ENCODE measurements around the gene FNBP1. TPM values are rescaled to one million over a fixed set of nuclear protein-coding genes. Genes with fewer than 3 reads are reported as not detected.
"Not testable (repeated sequence)": the region's sequence is repeated elsewhere in the genome, so short reads cannot be mapped to it uniquely, and the experiment has no call there.

Gene FNBP1
- total RNA-seq, 1 donor from 2014 or later = 50.0 TPM

DNA sequence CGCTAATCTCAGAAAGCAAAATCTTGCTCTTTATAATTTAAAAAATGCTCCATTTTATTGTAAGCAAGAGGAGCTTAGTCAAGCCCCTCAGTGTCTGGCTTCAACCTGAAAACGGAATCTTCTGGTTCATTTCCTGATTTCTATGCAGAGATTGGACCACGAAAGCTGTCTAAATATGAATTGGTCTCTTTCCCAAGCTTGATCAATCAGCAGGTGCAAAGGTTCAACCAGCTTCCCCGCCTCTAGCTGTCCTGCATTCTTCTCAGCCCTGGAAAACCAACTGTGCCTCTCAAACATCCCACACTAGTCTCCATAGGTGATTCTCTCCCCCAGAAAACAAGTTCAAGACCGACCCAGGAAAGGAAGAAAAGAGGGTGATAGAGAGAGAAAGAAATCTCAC is 34.5 kb downstream of the FNBP1 start:
- no peak for DNase-seq
- H3K27me3 ChIP-seq = no peaks in the 10 kb centered on the region
- H3K27ac ChIP-seq = no peak overlapping the region
- TF ChIP-seq CTCF (IDR thresholded peaks at IDR 0.05) = no peak
- H3K4me1 ChIP-seq = no peaks in the 10 kb centered on the region
- intact Hi-C loops (cut with DNase I) = no loop called here
- no peak overlapping the region for H3K4me3 ChIP-seq
- no peaks in the 10 kb centered on the region for H3K36me3 ChIP-seq
- no peaks in the 10 kb centered on the region for H3K9me3 ChIP-seq
- no peak for ATAC-seq

DNA sequence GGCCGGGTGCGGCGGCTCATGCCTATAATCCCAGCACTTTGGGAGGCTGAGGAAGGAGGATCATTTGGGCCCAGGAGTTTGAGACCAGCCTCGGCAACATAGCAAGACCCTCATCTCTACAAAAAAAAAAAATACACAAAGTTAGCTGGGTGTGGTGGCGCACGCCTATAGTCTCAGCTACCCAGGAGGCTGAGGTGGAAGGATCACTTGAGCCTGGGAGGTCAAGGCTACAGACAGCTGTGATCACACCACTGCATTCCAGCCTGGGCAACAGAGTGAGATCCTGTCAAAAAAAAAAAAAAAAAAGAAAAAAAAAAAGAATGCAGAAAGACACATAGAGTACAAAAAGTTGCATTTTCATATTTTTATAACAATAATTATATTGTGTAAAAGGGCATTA is 36.0 kb downstream of the FNBP1 start:
- H3K36me3 ChIP-seq; DNase-seq; ATAC-seq; H3K27ac ChIP-seq; H3K4me3 ChIP-seq; H3K4me1 ChIP-seq; H3K9me3 ChIP-seq; H3K27me3 ChIP-seq; intact Hi-C loops (cut with DNase I): not testable (repeated sequence)

DNA sequence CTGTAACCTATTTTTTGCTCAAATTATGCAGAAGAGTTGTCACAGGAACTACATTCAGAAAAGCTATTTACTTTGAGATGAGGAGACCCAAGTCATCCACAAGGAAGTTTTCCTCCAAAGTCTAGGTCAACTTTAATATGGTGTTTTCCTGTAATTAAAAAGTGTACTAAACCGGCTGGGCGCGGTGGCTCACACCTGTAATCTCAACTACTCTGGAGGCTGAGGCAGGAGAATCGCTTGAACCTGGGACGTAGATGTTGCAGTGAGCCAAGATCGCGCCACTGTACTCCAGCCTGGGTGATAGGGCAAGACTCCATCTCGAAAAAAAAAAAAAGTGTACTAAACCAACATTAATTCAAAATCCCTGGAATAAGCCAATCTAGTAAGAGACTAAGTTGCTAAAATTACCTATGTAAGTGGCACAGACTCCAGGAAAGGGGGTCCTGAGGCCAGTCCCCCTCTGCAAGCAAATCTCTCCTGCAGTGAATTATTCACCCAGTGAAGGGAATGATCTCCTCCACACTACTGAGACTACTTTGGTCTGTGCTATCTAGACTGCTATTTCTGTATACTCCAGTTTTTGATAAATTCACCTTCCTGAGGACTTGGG is 38.9 kb downstream of the FNBP1 start:
- intact Hi-C loops (cut with DNase I) = no loop called here
- Histone ChIP-seq H3K9me3 (no peaks in the 10 kb centered on the region), H3K27ac (no peak overlapping the region), H3K27me3 (no peaks in the 10 kb centered on the region), H3K4me3 (no peak overlapping the region), H3K4me1 (peaks cover 3% of the 10 kb centered on the region), H3K36me3 (no peaks in the 10 kb centered on the region)
- DNase-seq (no peak), ATAC-seq (no peak)
- no peak for TF ChIP-seq CTCF (IDR thresholded peaks at IDR 0.05)

GRCh38 chr9:130002320-130002719 is 40.7 kb downstream of the FNBP1 start:
- intact Hi-C loops (cut with DNase I) = no loop called here
- no peak for TF ChIP-seq CTCF (IDR thresholded peaks at IDR 0.05)
- no peaks in the 10 kb centered on the region for H3K27me3 ChIP-seq
- H3K4me3 ChIP-seq = no peak overlapping the region
- H3K4me1 ChIP-seq = peaks cover 9% of the 10 kb centered on the region
- no peaks in the 10 kb centered on the region for H3K9me3 ChIP-seq
- DNase-seq (no peak), ATAC-seq (no peak)
- no peak overlapping the region for H3K27ac ChIP-seq
- no peaks in the 10 kb centered on the region for H3K36me3 ChIP-seq

GRCh38 chr9:130001190-130001589 is 41.8 kb downstream of the FNBP1 start:
- Histone ChIP-seq H3K4me3 (no peak overlapping the region), H3K27me3 (no peaks in the 10 kb centered on the region), H3K27ac (no peak overlapping the region), H3K36me3 (no peaks in the 10 kb centered on the region), H3K9me3 (no peaks in the 10 kb centered on the region), H3K4me1 (peaks cover 11% of the 10 kb centered on the region)
- no peak for TF ChIP-seq CTCF (IDR thresholded peaks at IDR 0.05)
- ATAC-seq (no peak), DNase-seq (no peak)
- intact Hi-C loops (cut with DNase I) = no loop called here

GRCh38 chr9:129999141-129999510 is 43.9 kb downstream of the FNBP1 start:
- no peak overlapping the region for H3K4me3 ChIP-seq
- H3K27me3 ChIP-seq = no peaks in the 10 kb centered on the region
- no peaks in the 10 kb centered on the region for H3K36me3 ChIP-seq
- no peaks in the 10 kb centered on the region for H3K9me3 ChIP-seq
- no peak for DNase-seq
- no peak for ATAC-seq
- peaks cover 24% of the 10 kb centered on the region for H3K4me1 ChIP-seq
- TF ChIP-seq CTCF (IDR thresholded peaks at IDR 0.05) = no peak
- no peak overlapping the region for H3K27ac ChIP-seq
- intact Hi-C loops (cut with DNase I) = no loop called here

All from upper lobe of right lung (tissue), 1 donor.